WTC11 (cell line): Measurements from ENCODE around the gene TMEM269. TPM values are rescaled to one million over a fixed set of nuclear protein-coding genes. Genes with fewer than 3 reads are reported as not detected.

Source experiments
- ATAC-seq: fragments of 200-7000 bp; cut with Tn5 transposase; 2 replicates; pipeline ENCODE4 v1.10.0; 2021; ENCODE audit warnings: mild to moderate bottlenecking, moderate library complexity
- CTCF ChIA-PET: fragments of 300-600 bp; sonication (Branson Sonifier 250); formaldehyde crosslinking; loops from one replicate; lab custom pipeline; 2021; ENCODE audit warnings: antibody characterized with exemption; lab: Charles Lee
- POLR2A ChIA-PET: fragments of 350-600 bp; sonication (Branson Sonifier 250); formaldehyde crosslinking; loops from one replicate; lab custom pipeline; 2021; ENCODE audit warnings: antibody characterized with exemption; lab: Charles Lee
- DNase-seq: peaks from one replicate; pipeline ENCODE4 v3.0.0; 2021; ENCODE audit warnings: low spot score
- H3K27ac Mint-ChIP-seq: 2 replicates; pipeline ENCODE4 v1.8.0; 2021; ENCODE audit warnings: mixed read lengths
- H3K27me3 Mint-ChIP-seq: 2 replicates; pipeline ENCODE4 v1.8.0; 2021; ENCODE audit warnings: low read depth, mild to moderate bottlenecking, moderate library complexity, mixed read lengths
- H3K36me3 Mint-ChIP-seq: 2 replicates; pipeline ENCODE4 v1.8.0; 2021; ENCODE audit warnings: mixed read lengths
- H3K4me1 Mint-ChIP-seq: 2 replicates; pipeline ENCODE4 v1.8.0; 2022; ENCODE audit warnings: mixed read lengths
- H3K4me3 Mint-ChIP-seq: 2 replicates; pipeline ENCODE4 v1.8.0; 2021; ENCODE audit warnings: mild to moderate bottlenecking, moderate library complexity, mixed read lengths
- H3K9me3 Mint-ChIP-seq: 2 replicates; pipeline ENCODE4 v1.8.0; 2021; ENCODE audit warnings: mixed read lengths
- CREB1 ChIP-seq: sonication (generic); formaldehyde crosslinking; IDR thresholded peaks from 2 replicates; pipeline ENCODE4 v1.8.0; 2023; ENCODE audit warnings: mild to moderate bottlenecking, missing genetic modification reagents
- FOXP1 ChIP-seq: sonication (generic); formaldehyde crosslinking; IDR thresholded peaks from 2 replicates; pipeline ENCODE4 v1.8.0; 2022; ENCODE audit warnings: missing genetic modification reagents, mild to moderate bottlenecking, moderate library complexity, borderline replicate concordance
- GTF2I ChIP-seq: fragments of 250-450 bp; sonication (Bioruptor Pico); conservative IDR thresholded peaks from 2 replicates; pipeline ENCODE4 v1.4.0; 2021; ENCODE audit warnings: mild to moderate bottlenecking
- JAZF1 ChIP-seq: fragments of 250-450 bp; sonication (Bioruptor Pico); IDR thresholded peaks from 2 replicates; pipeline ENCODE4 v1.9.0; 2021; ENCODE audit warnings: moderate library complexity, mild to moderate bottlenecking, inconsistent platforms
- PRRX2 ChIP-seq: fragments of 250-450 bp; sonication (Bioruptor Pico); IDR thresholded peaks from 2 replicates; pipeline ENCODE4 v1.8.0; 2021; ENCODE audit warnings: mild to moderate bottlenecking
- SOX15 ChIP-seq: fragments of 250-450 bp; sonication (Bioruptor Pico); IDR thresholded peaks from 2 replicates; pipeline ENCODE4 v1.9.0; 2021; ENCODE audit warnings: mild to moderate bottlenecking
- SP1 ChIP-seq: sonication (generic); formaldehyde crosslinking; conservative IDR thresholded peaks from 2 replicates; pipeline ENCODE4 v1.8.1; 2022; ENCODE audit warnings: missing genetic modification reagents
- ZNF396 ChIP-seq: fragments of 250-450 bp; sonication (Bioruptor Pico); IDR thresholded peaks from 2 replicates; pipeline ENCODE4 v1.8.0; 2021; ENCODE audit warnings: mild to moderate bottlenecking, moderate library complexity, borderline replicate concordance
- total RNA-seq: library from RNA; stranded (reverse); gene quantifications from 3 replicates; pipeline ENCODE4 v1.2.3, GENCODE V29; 2021
- TF ChIP-seq, protein P1 (sequence below): sonication (generic); formaldehyde crosslinking; IDR thresholded peaks from 2 replicates; pipeline ENCODE4 v1.8.1; 2022; ENCODE audit warnings: mild to moderate bottlenecking, moderate library complexity, missing genetic modification reagents
- TF ChIP-seq, protein P2 (sequence below): sonication (generic); formaldehyde crosslinking; conservative IDR thresholded peaks from 2 replicates; pipeline ENCODE4 v1.8.1; 2022; ENCODE audit warnings: mild to moderate bottlenecking, missing genetic modification reagents
- TF ChIP-seq, protein P3 (sequence below): fragments of 250-450 bp; sonication (Bioruptor Pico); IDR thresholded peaks from 2 replicates; pipeline ENCODE4 v1.9.0; 2021; ENCODE audit warnings: mild to moderate bottlenecking
- TF ChIP-seq, protein P4 (sequence below): sonication (generic); formaldehyde crosslinking; IDR thresholded peaks from 2 replicates; pipeline ENCODE4 v1.8.0; 2022; ENCODE audit warnings: missing genetic modification reagents
- TF ChIP-seq, protein P5 (sequence below): sonication (generic); formaldehyde crosslinking; IDR thresholded peaks from 2 replicates; pipeline ENCODE4 v1.8.1; 2023; ENCODE audit warnings: mild to moderate bottlenecking, missing genetic modification reagents, moderate library complexity
- TF ChIP-seq, protein P6 (sequence below): sonication (generic); formaldehyde crosslinking; IDR thresholded peaks from 2 replicates; pipeline ENCODE4 v1.8.0; 2023; ENCODE audit warnings: missing genetic modification reagents, mild to moderate bottlenecking, borderline replicate concordance
- TF ChIP-seq, protein P7 (sequence below): sonication (generic); formaldehyde crosslinking; IDR thresholded peaks from 2 replicates; pipeline ENCODE4 v1.8.0; 2022; ENCODE audit warnings: mild to moderate bottlenecking, missing genetic modification reagents

Gene TMEM269
- total RNA-seq, 1 experiment from 2014 or later: 0.57 TPM

DNA sequence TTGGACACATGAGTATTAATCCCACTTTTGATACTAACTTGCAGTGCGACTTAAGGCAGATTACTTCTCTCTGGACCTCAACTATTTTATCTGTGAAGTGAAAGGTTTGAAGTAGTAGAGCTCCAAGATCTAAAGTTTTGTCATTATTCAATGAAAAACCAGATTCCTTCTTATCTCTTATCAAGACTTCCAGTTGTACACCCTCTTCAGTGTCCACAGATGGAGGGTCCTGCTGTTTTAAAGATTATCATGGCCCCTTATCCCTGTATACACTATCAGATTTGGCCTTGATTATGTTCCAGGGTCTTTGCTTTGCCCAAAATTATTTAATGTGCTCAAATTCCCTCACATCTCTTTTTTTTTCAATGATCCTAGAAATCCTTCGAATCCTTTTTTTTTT is 16.6 kb upstream of the TMEM269 start:
- Mint-ChIP-seq H3K9me3 (no peaks in the 10 kb centered on the region), H3K27me3 (no peaks in the 10 kb centered on the region), H3K27ac (no peak overlapping the region), H3K4me3 (no peak overlapping the region; the same call in 1 of the 2 replicates), H3K36me3 (peaks cover 9% of the 10 kb centered on the region), H3K4me1 (peaks cover 21% of the 10 kb centered on the region)
- TF ChIP-seq JAZF1 (CRISPR knock-in tag) (no peak), CREB1 (CRISPR knock-in tag) (no peak), SP1 (no peak), SOX15 (CRISPR knock-in tag) (no peak), ZNF396 (CRISPR knock-in tag) (no peak)
- TF ChIP-seq, protein P1, sequence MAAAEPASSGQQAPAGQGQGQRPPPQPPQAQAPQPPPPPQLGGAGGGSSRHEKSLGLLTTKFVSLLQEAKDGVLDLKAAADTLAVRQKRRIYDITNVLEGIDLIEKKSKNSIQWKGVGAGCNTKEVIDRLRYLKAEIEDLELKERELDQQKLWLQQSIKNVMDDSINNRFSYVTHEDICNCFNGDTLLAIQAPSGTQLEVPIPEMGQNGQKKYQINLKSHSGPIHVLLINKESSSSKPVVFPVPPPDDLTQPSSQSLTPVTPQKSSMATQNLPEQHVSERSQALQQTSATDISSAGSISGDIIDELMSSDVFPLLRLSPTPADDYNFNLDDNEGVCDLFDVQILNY (CRISPR knock-in tag): no peak
- TF ChIP-seq, protein P2, sequence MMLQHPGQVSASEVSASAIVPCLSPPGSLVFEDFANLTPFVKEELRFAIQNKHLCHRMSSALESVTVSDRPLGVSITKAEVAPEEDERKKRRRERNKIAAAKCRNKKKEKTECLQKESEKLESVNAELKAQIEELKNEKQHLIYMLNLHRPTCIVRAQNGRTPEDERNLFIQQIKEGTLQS (CRISPR knock-in tag): no peak
- TF ChIP-seq, protein P3, sequence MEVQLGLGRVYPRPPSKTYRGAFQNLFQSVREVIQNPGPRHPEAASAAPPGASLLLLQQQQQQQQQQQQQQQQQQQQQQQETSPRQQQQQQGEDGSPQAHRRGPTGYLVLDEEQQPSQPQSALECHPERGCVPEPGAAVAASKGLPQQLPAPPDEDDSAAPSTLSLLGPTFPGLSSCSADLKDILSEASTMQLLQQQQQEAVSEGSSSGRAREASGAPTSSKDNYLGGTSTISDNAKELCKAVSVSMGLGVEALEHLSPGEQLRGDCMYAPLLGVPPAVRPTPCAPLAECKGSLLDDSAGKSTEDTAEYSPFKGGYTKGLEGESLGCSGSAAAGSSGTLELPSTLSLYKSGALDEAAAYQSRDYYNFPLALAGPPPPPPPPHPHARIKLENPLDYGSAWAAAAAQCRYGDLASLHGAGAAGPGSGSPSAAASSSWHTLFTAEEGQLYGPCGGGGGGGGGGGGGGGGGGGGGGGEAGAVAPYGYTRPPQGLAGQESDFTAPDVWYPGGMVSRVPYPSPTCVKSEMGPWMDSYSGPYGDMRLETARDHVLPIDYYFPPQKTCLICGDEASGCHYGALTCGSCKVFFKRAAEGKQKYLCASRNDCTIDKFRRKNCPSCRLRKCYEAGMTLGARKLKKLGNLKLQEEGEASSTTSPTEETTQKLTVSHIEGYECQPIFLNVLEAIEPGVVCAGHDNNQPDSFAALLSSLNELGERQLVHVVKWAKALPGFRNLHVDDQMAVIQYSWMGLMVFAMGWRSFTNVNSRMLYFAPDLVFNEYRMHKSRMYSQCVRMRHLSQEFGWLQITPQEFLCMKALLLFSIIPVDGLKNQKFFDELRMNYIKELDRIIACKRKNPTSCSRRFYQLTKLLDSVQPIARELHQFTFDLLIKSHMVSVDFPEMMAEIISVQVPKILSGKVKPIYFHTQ: no peak
- POLR2A ChIA-PET: interaction anchor here (1.7 to 2.9 kb wide), 2 partner anchors 11 to 46 kb away, joined by 3 to 9 read pairs; no protein-coding TSS in a partner anchor
- CTCF ChIA-PET: interaction anchor here (1.8 to 3.7 kb wide), 3 partner anchors 9 to 78 kb away, joined by 5 to 42 read pairs (median 21); partner anchors contain the start of gene ZNF691
- ATAC-seq (no peak), DNase-seq (no peak)

DNA sequence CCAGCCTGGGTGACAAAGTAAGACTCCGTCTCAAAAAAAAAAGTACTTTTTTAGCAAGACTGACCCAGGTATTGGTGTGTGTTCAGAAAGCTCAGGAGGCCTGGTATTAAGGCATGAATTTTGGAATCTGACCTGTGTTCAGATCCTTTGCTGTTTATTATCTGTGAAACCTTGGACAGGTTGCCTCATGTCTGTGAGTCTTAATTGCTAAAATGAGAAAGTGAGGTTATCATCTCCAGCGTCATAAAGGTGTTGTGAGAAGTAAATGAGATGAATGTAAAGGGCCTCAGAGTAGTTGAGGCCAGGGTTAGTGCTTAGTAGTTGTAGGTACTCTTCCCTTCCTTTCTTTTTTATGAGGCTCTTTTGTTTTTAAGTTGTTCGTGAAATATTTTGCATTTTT is 15.0 kb upstream of the TMEM269 start:
- TF ChIP-seq, protein P4, sequence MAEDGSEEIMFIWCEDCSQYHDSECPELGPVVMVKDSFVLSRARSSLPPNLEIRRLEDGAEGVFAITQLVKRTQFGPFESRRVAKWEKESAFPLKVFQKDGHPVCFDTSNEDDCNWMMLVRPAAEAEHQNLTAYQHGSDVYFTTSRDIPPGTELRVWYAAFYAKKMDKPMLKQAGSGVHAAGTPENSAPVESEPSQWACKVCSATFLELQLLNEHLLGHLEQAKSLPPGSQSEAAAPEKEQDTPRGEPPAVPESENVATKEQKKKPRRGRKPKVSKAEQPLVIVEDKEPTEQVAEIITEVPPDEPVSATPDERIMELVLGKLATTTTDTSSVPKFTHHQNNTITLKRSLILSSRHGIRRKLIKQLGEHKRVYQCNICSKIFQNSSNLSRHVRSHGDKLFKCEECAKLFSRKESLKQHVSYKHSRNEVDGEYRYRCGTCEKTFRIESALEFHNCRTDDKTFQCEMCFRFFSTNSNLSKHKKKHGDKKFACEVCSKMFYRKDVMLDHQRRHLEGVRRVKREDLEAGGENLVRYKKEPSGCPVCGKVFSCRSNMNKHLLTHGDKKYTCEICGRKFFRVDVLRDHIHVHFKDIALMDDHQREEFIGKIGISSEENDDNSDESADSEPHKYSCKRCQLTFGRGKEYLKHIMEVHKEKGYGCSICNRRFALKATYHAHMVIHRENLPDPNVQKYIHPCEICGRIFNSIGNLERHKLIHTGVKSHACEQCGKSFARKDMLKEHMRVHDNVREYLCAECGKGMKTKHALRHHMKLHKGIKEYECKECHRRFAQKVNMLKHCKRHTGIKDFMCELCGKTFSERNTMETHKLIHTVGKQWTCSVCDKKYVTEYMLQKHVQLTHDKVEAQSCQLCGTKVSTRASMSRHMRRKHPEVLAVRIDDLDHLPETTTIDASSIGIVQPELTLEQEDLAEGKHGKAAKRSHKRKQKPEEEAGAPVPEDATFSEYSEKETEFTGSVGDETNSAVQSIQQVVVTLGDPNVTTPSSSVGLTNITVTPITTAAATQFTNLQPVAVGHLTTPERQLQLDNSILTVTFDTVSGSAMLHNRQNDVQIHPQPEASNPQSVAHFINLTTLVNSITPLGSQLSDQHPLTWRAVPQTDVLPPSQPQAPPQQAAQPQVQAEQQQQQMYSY (CRISPR knock-in tag): no peak
- no peaks in the 10 kb centered on the region for H3K9me3 Mint-ChIP-seq
- peaks cover 15% of the 10 kb centered on the region for H3K36me3 Mint-ChIP-seq
- ATAC-seq (no peak), DNase-seq (no peak)
- no peak overlapping the region for H3K4me3 Mint-ChIP-seq
- ChIA-PET POLR2A (no interaction called here), CTCF (interaction anchor here (1.1 kb wide), 1 partner anchor 13 kb away, joined by 3 read pairs; no protein-coding TSS in a partner anchor)
- peaks cover 22% of the 10 kb centered on the region for H3K4me1 Mint-ChIP-seq
- H3K27ac Mint-ChIP-seq: peak overlapping the region; percentile 55; the same call in 1 of the 2 replicates
- H3K27me3 Mint-ChIP-seq: no peaks in the 10 kb centered on the region

DNA sequence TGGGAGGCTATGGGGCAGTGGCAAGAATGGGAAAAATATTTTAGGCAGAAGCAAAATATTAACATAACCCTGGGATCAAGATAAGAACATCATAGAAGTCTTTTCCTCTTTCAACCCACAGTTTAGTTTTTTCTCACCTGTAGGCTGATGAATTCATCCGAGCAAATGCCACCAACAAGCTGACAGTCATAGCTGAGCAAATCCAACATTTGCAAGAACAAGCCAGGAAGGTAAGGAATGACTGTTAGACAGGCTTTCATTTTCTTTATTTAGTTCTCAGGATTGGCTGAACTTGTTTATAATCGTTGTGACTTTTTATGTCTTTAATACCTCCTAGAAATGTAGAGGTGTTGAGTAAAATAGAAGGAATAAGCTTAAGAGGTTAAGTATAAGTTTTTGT is 11.4 kb upstream of the TMEM269 start:
- ChIA-PET CTCF (interaction anchor here (0.8 kb wide), 1 partner anchor 300 kb away, joined by 3 read pairs; no protein-coding TSS in a partner anchor), POLR2A (no interaction called here)
- DNase-seq (no peak), ATAC-seq (no peak)
- Mint-ChIP-seq H3K4me1 (peaks cover 15% of the 10 kb centered on the region), H3K4me3 (no peak overlapping the region), H3K9me3 (no peaks in the 10 kb centered on the region), H3K36me3 (peaks cover 39% of the 10 kb centered on the region), H3K27me3 (no peaks in the 10 kb centered on the region), H3K27ac (peak overlapping the region; percentile 60)
- TF ChIP-seq, protein P5, sequence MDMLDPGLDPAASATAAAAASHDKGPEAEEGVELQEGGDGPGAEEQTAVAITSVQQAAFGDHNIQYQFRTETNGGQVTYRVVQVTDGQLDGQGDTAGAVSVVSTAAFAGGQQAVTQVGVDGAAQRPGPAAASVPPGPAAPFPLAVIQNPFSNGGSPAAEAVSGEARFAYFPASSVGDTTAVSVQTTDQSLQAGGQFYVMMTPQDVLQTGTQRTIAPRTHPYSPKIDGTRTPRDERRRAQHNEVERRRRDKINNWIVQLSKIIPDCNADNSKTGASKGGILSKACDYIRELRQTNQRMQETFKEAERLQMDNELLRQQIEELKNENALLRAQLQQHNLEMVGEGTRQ: no peak
- TF ChIP-seq PRRX2 (CRISPR knock-in tag) (no peak), FOXP1 (CRISPR knock-in tag) (no peak), GTF2I (no peak), CREB1 (CRISPR knock-in tag) (no peak)
- TF ChIP-seq, protein P6, sequence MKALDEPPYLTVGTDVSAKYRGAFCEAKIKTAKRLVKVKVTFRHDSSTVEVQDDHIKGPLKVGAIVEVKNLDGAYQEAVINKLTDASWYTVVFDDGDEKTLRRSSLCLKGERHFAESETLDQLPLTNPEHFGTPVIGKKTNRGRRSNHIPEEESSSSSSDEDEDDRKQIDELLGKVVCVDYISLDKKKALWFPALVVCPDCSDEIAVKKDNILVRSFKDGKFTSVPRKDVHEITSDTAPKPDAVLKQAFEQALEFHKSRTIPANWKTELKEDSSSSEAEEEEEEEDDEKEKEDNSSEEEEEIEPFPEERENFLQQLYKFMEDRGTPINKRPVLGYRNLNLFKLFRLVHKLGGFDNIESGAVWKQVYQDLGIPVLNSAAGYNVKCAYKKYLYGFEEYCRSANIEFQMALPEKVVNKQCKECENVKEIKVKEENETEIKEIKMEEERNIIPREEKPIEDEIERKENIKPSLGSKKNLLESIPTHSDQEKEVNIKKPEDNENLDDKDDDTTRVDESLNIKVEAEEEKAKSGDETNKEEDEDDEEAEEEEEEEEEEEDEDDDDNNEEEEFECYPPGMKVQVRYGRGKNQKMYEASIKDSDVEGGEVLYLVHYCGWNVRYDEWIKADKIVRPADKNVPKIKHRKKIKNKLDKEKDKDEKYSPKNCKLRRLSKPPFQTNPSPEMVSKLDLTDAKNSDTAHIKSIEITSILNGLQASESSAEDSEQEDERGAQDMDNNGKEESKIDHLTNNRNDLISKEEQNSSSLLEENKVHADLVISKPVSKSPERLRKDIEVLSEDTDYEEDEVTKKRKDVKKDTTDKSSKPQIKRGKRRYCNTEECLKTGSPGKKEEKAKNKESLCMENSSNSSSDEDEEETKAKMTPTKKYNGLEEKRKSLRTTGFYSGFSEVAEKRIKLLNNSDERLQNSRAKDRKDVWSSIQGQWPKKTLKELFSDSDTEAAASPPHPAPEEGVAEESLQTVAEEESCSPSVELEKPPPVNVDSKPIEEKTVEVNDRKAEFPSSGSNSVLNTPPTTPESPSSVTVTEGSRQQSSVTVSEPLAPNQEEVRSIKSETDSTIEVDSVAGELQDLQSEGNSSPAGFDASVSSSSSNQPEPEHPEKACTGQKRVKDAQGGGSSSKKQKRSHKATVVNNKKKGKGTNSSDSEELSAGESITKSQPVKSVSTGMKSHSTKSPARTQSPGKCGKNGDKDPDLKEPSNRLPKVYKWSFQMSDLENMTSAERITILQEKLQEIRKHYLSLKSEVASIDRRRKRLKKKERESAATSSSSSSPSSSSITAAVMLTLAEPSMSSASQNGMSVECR (CRISPR knock-in tag): no peak
- TF ChIP-seq, protein P7, sequence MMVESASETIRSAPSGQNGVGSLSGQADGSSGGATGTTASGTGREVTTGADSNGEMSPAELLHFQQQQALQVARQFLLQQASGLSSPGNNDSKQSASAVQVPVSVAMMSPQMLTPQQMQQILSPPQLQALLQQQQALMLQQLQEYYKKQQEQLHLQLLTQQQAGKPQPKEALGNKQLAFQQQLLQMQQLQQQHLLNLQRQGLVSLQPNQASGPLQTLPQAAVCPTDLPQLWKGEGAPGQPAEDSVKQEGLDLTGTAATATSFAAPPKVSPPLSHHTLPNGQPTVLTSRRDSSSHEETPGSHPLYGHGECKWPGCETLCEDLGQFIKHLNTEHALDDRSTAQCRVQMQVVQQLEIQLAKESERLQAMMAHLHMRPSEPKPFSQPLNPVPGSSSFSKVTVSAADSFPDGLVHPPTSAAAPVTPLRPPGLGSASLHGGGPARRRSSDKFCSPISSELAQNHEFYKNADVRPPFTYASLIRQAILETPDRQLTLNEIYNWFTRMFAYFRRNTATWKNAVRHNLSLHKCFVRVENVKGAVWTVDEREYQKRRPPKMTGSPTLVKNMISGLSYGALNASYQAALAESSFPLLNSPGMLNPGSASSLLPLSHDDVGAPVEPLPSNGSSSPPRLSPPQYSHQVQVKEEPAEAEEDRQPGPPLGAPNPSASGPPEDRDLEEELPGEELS: no peak
